ENCODE data around the gene FIGN.

The FIGN gene

GRCh38 chr2:163607630-163608029 lies 128.2 kb downstream of the FIGN start:
- DNase-seq = no peak

- DNase-seq = no peak
These were observed 128.9 kb downstream of the FIGN start for GRCh38 chr2:163606878-163607277.

- DNase-seq = no peak
These were observed 130.0 kb downstream of the FIGN start for GRCh38 chr2:163605779-163606178.

GRCh38 chr2:163604941-163605555 lies 130.8 kb downstream of the FIGN start:
- no peak for DNase-seq

- DNase-seq = no peak
These were observed 133.6 kb downstream of the FIGN start for GRCh38 chr2:163602196-163602595.

- no peak for DNase-seq
These were observed 134.4 kb downstream of the FIGN start for GRCh38 chr2:163601377-163601776.

GRCh38 chr2:163600801-163601200 lies 135.0 kb downstream of the FIGN start:
- DNase-seq = no peak

- DNase-seq = no peak
These were observed 140.8 kb downstream of the FIGN start for GRCh38 chr2:163595028-163595427.

- no peak for DNase-seq
These were observed 141.3 kb downstream of the FIGN start for GRCh38 chr2:163594497-163594896.

- DNase-seq = no peak
These were observed 141.8 kb downstream of the FIGN start for GRCh38 chr2:163593982-163594381.

GRCh38 chr2:163592954-163593622 lies 142.7 kb downstream of the FIGN start:
- no peak for DNase-seq

GRCh38 chr2:163591461-163591860 lies 144.3 kb downstream of the FIGN start:
- DNase-seq = no peak

GRCh38 chr2:163580757-163581156 lies 155.1 kb downstream of the FIGN start:
- no peak for DNase-seq

- DNase-seq = no peak
These were observed 161.5 kb downstream of the FIGN start for GRCh38 chr2:163574309-163574708.

GRCh38 chr2:163573652-163574051 lies 162.2 kb downstream of the FIGN start:
- no peak for DNase-seq

- DNase-seq = no peak
These were observed 163.0 kb downstream of the FIGN start for GRCh38 chr2:163572850-163573249.

- no peak for DNase-seq
These were observed 164.2 kb downstream of the FIGN start for GRCh38 chr2:163571423-163572102.

- DNase-seq = no peak
These were observed 165.4 kb downstream of the FIGN start for GRCh38 chr2:163570391-163570790.

GRCh38 chr2:163565192-163565591 lies 170.6 kb downstream of the FIGN start:
- no peak for DNase-seq

- no peak for DNase-seq
These were observed 171.6 kb downstream of the FIGN start for GRCh38 chr2:163564236-163564635.

- DNase-seq = no peak
These were observed 172.5 kb downstream of the FIGN start for GRCh38 chr2:163563336-163563735.

GRCh38 chr2:163558251-163559021 lies 177.4 kb downstream of the FIGN start:
- DNase-seq = no peak

GRCh38 chr2:163556511-163556910 lies 179.3 kb downstream of the FIGN start:
- DNase-seq = no peak

All from activated gamma-delta T cell (primary cell).